GM19240 (cell line): Measurements from ENCODE around the gene ADIRF.
"Not testable (repeated sequence)": the region's sequence is repeated elsewhere in the genome, so short reads cannot be mapped to it uniquely, and the experiment has no call there.

Experiments
- DNase-seq: peaks from one replicate; pipeline ENCODE4 v3.0.0; 2011; ENCODE audit warnings: low spot score; ENCODE audit not compliant: insufficient read length

Gene ADIRF

DNA sequence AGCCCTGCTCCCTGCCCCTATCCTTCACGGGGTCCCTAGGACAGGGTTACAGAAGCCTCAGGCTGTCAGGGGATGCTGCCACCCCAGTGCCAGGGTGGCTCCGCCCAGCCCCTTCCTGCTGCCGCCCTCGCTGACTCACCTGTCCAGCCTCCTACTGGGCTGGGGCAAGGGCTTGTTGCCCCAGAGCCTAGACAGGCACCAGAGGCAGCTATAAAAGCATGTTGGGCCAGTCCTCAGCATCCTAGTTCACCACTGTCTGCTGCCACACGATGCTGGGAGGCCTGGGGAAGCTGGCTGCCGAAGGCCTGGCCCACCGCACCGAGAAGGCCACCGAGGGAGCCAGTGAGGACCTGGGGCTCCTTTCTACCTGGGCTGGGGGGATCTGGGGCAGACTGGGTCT lies 51.8 kb downstream of the ADIRF start, which contains the start of gene FAM25A:
Gene FAM25A (plus strand): TSS at position 239 of the 400 bp plus-strand sequence. CDS start 31 bp downstream, at position 270.
- DNase-seq: not testable (repeated sequence)
